GM18508 (cell line): ENCODE measurements around the gene LRRC27.
"Not testable (repeated sequence)": the region's sequence is repeated elsewhere in the genome, so short reads cannot be mapped to it uniquely, and the experiment has no call there.

ENCODE experiments used
- ATAC-seq: cut with Tn5 transposase; IDR thresholded peaks from one replicate; pipeline ENCODE4 v1.9.1; 2021; ENCODE audit warnings: moderate number of reproducible peaks; ENCODE audit not compliant: insufficient read depth, unreplicated experiment

The LRRC27 gene

GRCh38 chr10:132331601-132332432 lies at the start of gene LRRC27:
LRRC27 (plus strand) TSS chr10:132332193; CDS start chr10:132333525, 1,332 bp downstream.
- no peak for ATAC-seq

DNA sequence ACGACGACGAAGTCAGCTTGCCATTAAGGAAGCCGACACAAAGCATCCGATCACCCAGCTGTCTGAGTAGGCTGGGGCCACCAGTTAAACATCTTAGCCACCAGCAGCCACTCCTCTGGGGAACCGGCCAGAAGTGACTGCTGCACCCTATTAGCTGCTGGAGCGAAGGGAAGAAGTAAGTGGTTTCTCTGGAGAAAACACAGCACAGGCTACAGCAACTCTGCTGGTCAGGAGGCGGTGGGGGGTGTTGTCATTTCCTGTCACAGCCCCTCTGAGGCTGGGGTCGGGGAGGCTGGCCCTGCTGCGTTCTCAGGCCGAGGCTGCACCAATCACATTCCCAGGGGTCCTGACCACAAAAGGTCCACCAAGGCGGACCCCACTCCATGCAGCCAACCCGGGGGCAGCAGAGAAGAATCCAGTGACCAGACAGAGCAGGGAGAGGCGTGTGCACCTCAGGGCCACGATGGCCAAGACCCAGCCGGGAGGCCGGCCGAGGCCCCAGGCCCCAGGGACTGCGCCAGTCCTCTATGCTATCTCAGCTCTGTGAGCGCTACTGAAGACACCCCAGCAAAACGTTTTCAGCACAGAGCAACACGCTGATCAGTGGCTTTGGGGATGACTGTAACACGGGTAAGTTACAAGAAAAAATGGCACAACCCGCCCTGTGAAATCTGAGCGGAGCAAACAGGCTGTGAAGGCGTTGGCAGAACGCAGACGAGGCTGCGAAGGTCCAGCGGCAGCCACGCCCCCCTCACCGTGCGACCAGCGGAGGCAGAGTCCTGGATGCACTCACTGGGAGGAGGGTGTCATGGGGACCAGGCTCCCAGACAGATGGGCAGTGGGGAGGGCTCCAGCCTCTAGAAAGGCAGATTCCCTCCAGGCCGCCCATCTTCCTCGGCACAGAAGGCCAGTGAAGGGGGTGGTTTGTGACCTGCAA lies 49.1 kb upstream of the LRRC27 start:
- ATAC-seq, result no peak

DNA sequence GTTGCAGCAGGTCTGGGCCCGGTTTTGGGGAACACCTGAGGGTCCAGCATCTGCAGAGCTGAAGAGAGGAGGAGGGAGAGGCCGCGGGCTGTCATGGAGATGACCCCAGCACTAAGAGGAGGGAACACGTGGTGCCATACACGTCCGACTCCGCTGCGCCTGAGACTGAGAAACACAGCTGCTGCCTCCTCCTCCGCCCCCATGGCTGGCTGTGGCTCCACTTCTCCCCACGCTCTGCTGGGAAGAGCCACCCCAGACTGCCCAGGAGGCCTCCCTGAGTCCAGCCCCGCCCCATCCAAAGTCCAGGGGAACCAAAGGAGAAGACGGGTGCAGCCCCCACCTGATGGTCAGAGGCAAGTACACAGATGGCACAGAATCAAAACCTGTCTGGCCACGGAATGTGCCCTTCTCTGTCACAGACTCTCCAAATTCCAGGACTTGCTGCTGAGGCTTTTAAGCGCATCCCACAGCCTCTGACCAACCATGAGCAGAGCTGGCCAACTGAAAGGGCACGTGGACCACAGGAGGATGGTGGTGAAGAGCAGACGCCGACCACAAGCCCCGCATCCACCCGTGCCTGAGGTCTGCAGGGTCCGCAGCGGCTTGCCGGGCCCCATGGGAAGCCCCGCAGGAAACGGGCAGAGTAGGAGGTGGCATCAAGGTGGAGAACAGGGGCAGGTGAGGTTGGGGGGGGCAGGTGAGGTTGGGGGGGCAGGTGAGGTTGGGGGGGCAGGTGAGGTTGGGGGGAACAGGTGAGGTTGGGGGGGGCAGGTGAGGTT lies 48.2 kb upstream of the LRRC27 start:
- no peak for ATAC-seq

DNA sequence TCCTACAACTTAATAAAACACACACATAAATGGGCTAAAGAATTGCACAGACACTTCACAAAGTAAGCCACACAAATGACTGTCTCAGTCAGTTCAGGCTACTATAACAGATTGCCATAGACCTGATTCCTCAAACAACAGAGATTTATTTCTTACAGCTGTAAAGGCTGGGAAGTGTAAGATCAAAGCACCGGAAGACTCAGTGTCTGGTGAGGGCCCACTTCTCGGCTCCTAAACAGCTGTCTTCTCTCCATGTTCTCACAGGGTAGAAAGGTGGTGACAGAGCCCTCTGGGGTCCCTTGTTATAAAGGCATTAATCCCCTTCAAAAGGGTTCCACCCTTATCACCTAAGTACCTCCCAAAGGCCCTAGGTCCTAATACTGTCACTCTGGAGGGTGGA lies 42.6 kb upstream of the LRRC27 start:
- no peak for ATAC-seq

DNA sequence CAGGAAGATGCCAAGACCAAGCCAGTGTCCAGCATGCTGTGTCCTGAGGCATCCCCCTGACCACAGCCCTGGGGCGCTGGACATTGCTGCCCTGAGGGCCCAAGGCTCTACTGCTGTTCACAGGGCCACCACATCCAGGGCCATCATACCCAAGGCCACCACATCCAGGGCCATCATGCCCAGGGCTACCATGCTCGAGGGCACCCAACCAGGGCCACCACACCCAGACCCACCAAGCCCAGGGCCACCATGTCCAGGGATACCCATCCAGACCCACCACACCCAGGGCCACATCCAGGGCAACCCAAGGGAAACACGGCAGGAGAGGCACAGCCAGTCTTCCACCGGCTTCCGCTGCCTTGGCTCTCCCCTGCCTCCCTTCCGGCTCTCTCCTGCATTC lies 41.4 kb upstream of the LRRC27 start:
- no peak for ATAC-seq

- ATAC-seq, result no peak
Measured at GRCh38 chr10:132291826-132292225, 40.2 kb upstream of the LRRC27 start.

- ATAC-seq, result no peak
Measured at GRCh38 chr10:132292287-132293200, 39.4 kb upstream of the LRRC27 start.

DNA sequence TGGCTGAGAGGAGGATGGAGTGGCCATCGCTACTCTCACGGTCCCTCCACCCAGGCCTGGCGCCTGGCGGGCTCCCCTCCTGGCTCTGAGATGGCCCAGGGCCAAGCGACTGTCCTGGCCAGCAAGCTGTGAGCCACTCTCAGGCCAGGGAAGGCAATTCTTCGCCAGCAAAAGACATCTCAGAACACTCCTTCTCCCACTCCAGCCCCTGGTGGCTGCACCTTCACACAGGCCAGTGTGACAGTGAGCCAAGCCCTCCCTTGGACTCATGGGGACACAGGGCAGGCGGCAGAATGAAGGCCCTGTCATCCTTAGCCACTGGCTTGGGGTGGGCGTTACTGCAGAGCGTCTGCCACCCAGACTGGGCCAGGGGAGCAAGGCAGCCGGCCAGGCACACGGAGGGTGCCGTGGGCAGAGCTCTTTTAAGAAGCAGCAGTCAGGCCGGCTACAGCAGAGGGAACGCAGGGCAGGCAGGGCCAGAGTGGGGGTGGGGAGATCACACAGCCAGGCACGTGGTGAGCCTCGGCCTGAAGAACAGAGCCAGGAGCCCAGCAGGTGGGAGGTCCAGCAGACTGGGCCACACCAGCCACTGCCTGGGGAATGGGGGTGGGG lies 38.7 kb upstream of the LRRC27 start:
- no peak for ATAC-seq

DNA sequence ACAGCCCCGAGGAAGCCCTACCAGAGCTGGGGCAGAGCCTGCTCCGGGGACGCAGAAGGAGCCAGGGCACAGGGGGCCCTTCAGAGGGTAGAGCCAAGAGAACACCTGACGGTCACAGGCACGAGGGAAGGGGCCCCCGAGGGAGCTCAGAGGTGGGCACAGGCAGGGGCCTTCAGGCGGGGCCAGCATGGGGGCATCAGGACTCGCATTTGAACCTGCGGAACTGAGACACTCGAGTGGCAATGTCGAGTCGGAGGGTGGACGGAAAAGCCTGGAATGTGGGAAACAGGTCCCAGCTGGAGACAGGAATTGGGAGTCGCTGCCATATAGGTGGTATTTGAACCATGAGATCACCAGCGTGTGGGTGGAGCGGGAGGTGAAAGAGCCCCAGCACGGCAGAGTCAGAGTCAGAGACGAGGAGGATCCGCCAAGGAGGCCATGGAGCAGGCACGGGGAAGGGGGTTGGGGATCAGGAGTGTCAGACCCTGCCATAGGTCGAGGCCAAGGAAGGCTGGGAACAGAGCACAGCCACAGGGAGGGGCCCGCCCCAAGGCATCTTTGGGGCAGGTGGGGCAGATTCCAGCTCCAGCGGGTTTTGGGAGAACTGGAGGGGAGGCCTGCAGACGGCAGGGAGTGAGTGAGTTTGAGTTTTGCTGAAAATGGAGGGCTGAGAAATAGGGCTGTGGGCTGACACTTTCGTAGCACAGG lies 38.0 kb upstream of the LRRC27 start:
- no peak for ATAC-seq

DNA sequence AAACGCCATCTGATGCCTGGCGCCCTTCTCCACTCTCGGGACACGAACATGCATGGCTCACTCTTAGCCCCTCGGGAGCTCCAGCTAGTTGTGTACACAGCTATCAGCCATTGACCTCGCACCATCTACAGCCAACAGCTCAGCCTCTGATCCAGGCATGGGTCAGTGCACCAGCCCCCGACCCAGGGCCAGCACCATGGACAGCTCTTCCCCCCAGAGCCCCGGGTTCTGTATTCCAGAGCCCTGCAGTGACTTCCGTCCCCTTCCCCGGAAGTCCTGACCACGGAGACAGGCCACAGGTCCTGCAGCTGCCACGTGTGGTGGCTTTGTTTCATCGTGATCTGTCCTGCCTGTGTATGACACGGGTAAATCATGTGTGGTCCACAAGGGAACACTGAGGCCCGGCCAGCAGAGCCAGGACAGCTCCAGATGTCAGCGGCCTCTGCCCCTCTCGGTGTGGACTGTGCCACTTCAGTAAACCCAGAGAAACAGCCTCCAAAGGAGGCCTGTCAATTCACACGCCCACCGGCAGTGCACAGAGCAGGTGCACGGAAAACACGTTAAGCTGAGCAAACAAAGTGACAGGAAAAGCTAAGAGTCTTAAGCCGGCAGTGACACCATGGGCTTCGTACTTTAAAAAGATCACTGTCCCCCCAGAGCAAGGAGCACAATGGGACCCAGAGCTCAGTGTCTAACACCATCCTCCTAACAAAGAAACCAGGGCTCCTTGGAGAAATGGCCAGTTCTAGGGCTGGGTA lies 37.3 kb upstream of the LRRC27 start:
- no peak for ATAC-seq

DNA sequence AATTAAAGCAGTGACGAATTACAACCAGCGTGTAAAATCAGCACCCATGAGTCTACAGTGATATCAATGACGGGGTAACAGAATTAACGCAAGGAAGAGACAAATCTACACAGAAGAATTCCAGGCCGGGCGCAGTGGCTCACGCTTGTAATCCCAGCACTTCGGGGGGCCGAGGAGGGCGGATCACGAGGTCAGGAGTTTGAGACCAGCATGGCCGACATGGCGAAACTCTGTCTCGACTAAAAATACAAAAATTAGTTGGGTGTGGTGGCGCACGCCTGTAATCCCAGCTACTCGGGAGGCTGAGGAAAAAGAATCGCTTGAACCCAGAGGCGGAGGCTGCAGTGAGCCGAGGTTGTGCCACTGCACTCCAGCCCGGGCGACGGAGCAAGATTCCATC lies 36.5 kb upstream of the LRRC27 start:
- not testable (repeated sequence) for ATAC-seq

GRCh38 chr10:132296666-132297443 lies 35.1 kb upstream of the LRRC27 start:
- ATAC-seq, result no peak

DNA sequence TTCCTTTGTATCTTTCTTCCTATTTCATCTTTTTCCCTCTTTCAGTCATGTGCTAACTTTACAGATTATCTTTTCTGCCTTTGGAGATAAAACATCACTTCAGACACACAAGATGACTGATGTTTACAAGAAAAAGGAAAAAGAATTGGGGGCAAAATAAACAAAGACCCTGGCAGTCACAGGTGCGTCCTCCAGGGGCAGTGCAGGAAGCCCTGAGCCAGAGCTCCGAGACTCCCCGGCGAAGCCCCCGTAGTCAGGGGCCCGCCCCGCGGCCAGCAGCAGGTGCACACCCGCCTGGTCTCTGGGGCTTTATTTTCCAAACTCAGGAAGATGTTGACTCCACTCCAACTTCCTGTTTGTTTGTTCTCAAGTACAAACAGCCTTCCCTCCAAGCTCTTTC lies 34.5 kb upstream of the LRRC27 start:
- no peak for ATAC-seq

- ATAC-seq, result no peak
Measured at GRCh38 chr10:132298038-132298881, 33.7 kb upstream of the LRRC27 start.

DNA sequence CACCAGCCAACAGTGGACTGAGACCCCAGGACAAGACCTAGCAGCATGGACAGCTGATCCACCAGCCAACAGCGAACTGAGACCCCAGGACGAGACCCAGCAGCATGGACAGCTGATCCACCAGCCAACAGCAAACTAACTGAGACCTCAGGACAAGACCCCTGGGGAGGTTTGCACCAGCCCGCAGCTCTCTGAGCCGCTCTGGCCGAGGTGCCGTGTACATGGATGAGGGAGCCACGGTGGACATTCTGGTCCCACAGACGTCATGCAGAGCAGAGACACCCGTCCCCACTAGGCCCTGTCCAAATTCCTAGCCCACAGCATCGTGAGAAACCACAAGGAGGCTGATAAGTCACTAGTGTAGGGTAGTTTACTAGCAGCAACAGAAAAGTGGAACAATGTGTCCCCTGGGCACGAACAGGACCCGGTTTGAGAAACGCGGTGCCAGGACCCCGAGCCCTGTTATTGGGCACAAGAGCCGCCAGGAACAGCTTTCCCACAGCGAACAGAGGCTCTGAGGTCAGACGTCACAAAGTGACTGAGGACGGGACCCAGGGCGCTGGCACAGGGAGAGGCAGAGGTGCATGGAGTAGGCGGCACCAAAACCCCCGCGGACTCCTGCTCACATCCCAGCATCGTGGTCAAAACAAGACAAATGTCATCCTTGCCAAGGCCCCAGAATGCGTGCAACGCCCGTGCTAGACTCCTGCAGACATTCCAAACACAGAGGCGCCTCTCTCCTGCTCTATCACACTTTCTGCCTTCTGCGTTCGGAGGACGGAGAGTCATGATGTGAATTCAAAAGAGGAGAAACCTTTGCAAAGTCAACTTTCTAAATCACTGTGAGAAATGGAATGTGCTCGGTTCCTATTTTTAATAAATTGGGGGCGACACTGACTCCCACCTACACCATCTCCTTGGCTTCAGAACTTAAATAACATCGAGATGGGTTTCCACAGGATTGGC lies 32.3 kb upstream of the LRRC27 start:
- no peak for ATAC-seq
